Hepatocyte (in vitro differentiated cells): ENCODE results near the gene DNAH9. TPM values are rescaled to one million over a fixed set of nuclear protein-coding genes. Genes with fewer than 3 reads are reported as not detected.

ENCODE experiments used
- DNase-seq: peaks from one replicate; pipeline ENCODE4 v3.0.0-alpha.2; 2016; ENCODE audit warnings: low spot score
- H2AFZ ChIP-seq: fragments of 200-600 bp; sonication (generic); 2 replicates; pipeline ENCODE4 v1.6.0; 2016; ENCODE audit warnings: antibody characterized with exemption, mild to moderate bottlenecking
- H3K27ac ChIP-seq: fragments of 200-600 bp; sonication (generic); 2 replicates; pipeline ENCODE4 v1.5.1; 2016; ENCODE audit warnings: mild to moderate bottlenecking
- H3K27me3 ChIP-seq: fragments of 200-600 bp; sonication (generic); 2 replicates; pipeline ENCODE4 v1.6.1; 2016
- H3K36me3 ChIP-seq: fragments of 200-600 bp; sonication (generic); replicated peaks from 2 replicates; pipeline ENCODE4 v1.5.1; 2016; ENCODE audit warnings: low read depth; ENCODE audit not compliant: insufficient read depth
- H3K4me1 ChIP-seq: fragments of 200-600 bp; sonication (generic); 2 replicates; pipeline ENCODE4 v1.5.1; 2016; ENCODE audit warnings: mild to moderate bottlenecking, moderate library complexity; ENCODE audit not compliant: insufficient read depth
- H3K4me2 ChIP-seq: fragments of 200-600 bp; sonication (generic); 2 replicates; pipeline ENCODE4 v1.6.0; 2016
- H3K4me3 ChIP-seq: fragments of 200-600 bp; sonication (generic); 2 replicates; pipeline ENCODE4 v1.5.1; 2016; ENCODE audit warnings: mild to moderate bottlenecking
- H3K79me2 ChIP-seq: fragments of 200-600 bp; sonication (generic); 2 replicates; pipeline ENCODE4 v1.6.0; 2017; ENCODE audit warnings: mild to moderate bottlenecking
- H3K9me2 ChIP-seq: fragments of 200-600 bp; sonication (generic); replicated peaks from 2 replicates; pipeline ENCODE4 v1.6.0; 2017; ENCODE audit warnings: mild to moderate bottlenecking; ENCODE audit not compliant: insufficient read depth
- H3K9me3 ChIP-seq: fragments of 200-600 bp; sonication (generic); 2 replicates; pipeline ENCODE4 v1.5.1; 2016; ENCODE audit warnings: low read depth, mild to moderate bottlenecking
- H4K20me1 ChIP-seq: fragments of 200-600 bp; sonication (generic); 2 replicates; pipeline ENCODE4 v1.6.0; 2016; ENCODE audit warnings: mild to moderate bottlenecking; ENCODE audit not compliant: insufficient read depth, poor library complexity, severe bottlenecking
- EZH2 ChIP-seq: fragments of 200-600 bp; sonication (generic); IDR thresholded peaks from 2 replicates; pipeline ENCODE4 v1.6.1; 2016; ENCODE audit warnings: antibody characterized with exemption, mild to moderate bottlenecking, borderline replicate concordance
- EZH2phosphoT487 ChIP-seq: fragments of 200-600 bp; sonication (generic); IDR thresholded peaks from one replicate; pipeline ENCODE4 v1.6.1; 2018; ENCODE audit warnings: antibody characterized with exemption, mild to moderate bottlenecking, low read depth, moderate library complexity; ENCODE audit not compliant: unreplicated experiment, severe bottlenecking
- WGBS: methylation state at CpG from one replicate; pipeline ENCODE4 v1.1.6; 2016; ENCODE audit warnings: low lambda C conversion rate; ENCODE audit errors: missing lambda C conversion rate; 5-methylcytosine and 5-hydroxymethylcytosine counted together
- polyA plus RNA-seq: library from polyadenylated mRNA; unstranded; fragments of >200 nt; fragmentation: Nextera tagmentation; extraction: Ambion mirVana; gene quantifications from 2 replicates; pipeline ENCODE4 v1.2.1, GENCODE V29; 2016
- total RNA-seq: library from RNA; depleted of rRNA; stranded (reverse); fragments of >200 nt; gene quantifications from 2 replicates; pipeline ENCODE4 v1.2.3, GENCODE V29; 2014
- TF ChIP-seq, protein P1 (sequence below): fragments of 200-600 bp; sonication (generic); IDR thresholded peaks from 2 replicates; pipeline ENCODE4 v1.5.1; 2016; ENCODE audit warnings: antibody characterized with exemption, mild to moderate bottlenecking; ENCODE audit not compliant: poor library complexity

The DNAH9 gene
- total and polyA plus RNA-seq, 2 experiments from 2014 or later, result 1.2 to 2.7 TPM

DNA sequence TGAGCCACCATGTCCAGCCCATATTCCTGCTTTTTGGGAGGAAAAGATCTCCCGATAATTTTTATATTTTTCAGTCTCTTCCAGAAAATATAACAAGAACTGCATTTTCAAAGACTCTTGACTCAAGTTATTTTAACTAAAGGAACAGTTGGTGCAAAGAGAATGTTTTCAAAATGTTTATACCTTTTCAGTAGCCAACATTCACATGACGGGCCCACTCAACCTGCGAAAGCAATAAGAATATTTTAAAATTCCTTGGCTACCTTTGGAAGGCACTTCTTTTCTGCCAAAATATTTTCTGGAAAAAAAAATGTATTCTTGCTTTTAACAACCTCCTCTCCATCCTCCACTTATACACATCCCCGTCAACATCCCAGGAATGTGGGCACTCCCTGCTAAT, 258.7 kb downstream of the DNAH9 start:
- no peaks in the 10 kb centered on the region for H3K27me3 ChIP-seq
- no peaks in the 10 kb centered on the region for H3K36me3 ChIP-seq
- no peak overlapping the region for H2AFZ ChIP-seq
- H3K4me3 ChIP-seq, result no peak overlapping the region
- TF ChIP-seq, protein P1, sequence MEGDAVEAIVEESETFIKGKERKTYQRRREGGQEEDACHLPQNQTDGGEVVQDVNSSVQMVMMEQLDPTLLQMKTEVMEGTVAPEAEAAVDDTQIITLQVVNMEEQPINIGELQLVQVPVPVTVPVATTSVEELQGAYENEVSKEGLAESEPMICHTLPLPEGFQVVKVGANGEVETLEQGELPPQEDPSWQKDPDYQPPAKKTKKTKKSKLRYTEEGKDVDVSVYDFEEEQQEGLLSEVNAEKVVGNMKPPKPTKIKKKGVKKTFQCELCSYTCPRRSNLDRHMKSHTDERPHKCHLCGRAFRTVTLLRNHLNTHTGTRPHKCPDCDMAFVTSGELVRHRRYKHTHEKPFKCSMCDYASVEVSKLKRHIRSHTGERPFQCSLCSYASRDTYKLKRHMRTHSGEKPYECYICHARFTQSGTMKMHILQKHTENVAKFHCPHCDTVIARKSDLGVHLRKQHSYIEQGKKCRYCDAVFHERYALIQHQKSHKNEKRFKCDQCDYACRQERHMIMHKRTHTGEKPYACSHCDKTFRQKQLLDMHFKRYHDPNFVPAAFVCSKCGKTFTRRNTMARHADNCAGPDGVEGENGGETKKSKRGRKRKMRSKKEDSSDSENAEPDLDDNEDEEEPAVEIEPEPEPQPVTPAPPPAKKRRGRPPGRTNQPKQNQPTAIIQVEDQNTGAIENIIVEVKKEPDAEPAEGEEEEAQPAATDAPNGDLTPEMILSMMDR, result no peak
- no peak overlapping the region for H3K4me2 ChIP-seq
- H3K4me1 ChIP-seq, result peaks cover 4% of the 10 kb centered on the region
- H3K9me2 ChIP-seq, result no peaks in the 10 kb centered on the region
- H3K79me2 ChIP-seq, result no peaks in the 10 kb centered on the region
- H4K20me1 ChIP-seq, result no peaks in the 10 kb centered on the region
- DNase-seq, result no peak
- 89% methylated on average over 4 of the region's 4 CpGs for WGBS
- H3K27ac ChIP-seq, result no peak overlapping the region
- H3K9me3 ChIP-seq, result no peaks in the 10 kb centered on the region

DNA sequence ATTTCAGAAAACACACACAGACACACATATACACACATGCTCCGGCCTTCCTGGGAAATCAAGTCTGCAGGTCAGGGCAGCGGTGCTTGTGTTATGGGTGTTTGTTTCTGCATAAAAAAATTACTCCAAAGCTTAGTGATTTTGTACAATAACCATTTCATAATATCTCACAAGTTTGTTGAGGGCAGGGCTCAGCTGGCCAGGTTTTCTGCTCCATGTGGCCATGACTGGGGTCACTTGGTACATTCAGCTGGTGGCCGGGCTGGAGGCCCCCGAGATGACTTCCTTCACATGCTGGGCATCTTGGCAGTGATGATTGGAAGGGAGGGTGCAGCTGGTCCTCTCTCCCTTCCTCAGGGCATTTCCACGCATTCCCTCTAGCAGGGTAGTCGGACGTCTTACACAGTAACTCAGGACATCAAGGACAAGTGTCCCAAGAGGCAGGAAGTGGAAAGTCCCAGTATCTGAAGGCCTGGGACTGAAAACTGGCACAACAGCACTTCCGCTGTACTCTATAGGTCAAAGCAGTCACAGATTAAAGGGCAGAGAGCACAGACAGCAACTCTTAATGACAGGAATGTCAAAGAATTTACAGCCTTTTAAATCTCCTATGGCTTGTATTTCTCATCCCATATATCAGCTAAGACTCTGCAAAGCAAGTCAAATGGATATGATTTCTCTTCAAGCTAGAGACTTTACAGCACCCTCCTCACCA, 271.6 kb downstream of the DNAH9 start:
- no peak overlapping the region for H3K4me2 ChIP-seq
- H3K4me1 ChIP-seq, result no peaks in the 10 kb centered on the region
- no peaks in the 10 kb centered on the region for H3K27me3 ChIP-seq
- no peaks in the 10 kb centered on the region for H3K79me2 ChIP-seq
- H3K27ac ChIP-seq, result no peak overlapping the region
- WGBS, result 97% methylated on average over 8 of the region's 8 CpGs
- H4K20me1 ChIP-seq, result no peaks in the 10 kb centered on the region
- no peak overlapping the region for H2AFZ ChIP-seq
- no peaks in the 10 kb centered on the region for H3K9me2 ChIP-seq
- TF ChIP-seq EZH2 (no peak), EZH2phosphoT487 (no peak)
- TF ChIP-seq, protein P1, result no peak
- no peaks in the 10 kb centered on the region for H3K9me3 ChIP-seq
- no peak overlapping the region for H3K4me3 ChIP-seq
- no peaks in the 10 kb centered on the region for H3K36me3 ChIP-seq
- no peak for DNase-seq

DNA sequence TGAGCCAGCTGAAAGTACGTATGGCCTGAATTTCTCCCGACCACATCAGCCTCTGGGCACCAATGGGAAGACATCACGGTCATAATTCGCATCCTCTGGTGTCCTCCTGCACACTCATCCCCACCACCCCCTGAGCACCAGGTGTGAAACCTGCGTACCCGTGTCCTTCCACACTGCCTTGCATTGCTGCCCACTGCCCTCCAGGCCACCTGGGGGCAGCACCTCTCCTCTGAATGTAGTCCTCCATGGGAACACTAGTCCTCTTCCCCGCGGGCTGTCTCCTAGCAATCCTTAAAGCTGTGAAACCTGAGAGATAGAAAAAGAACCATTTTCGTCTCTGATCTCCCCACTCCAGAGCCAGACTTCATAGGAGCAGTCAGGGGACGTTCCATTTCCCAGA, 273.5 kb downstream of the DNAH9 start:
- Histone ChIP-seq H4K20me1 (no peaks in the 10 kb centered on the region), H3K9me2 (no peaks in the 10 kb centered on the region), H3K4me2 (no peak overlapping the region), H3K4me3 (no peak overlapping the region), H3K36me3 (no peaks in the 10 kb centered on the region), H3K27ac (no peak overlapping the region), H3K27me3 (no peaks in the 10 kb centered on the region), H2AFZ (no peak overlapping the region), H3K9me3 (no peaks in the 10 kb centered on the region), H3K79me2 (no peaks in the 10 kb centered on the region), H3K4me1 (no peaks in the 10 kb centered on the region)
- WGBS, result 71% methylated on average over 10 of the region's 10 CpGs
- TF ChIP-seq EZH2phosphoT487 (no peak), EZH2 (no peak)
- TF ChIP-seq, protein P1, result no peak
- DNase-seq, result no peak
